Astrocyte (in vitro differentiated cells and primary cell): ENCODE data around the gene CD200R1L. TPM values are rescaled to one million over a fixed set of nuclear protein-coding genes. Genes with fewer than 3 reads are reported as not detected.

ENCODE experiments used
- DNase-seq: peaks from one replicate; pipeline ENCODE4 v3.0.0-alpha.2; 2010; ENCODE audit warnings: low read depth
- FAIRE-seq: peaks from 2 replicates; lab custom pipeline; 2011; peaks lifted over from hg19 to GRCh38; lab: Jason Lieb, UNC
- H2AFZ ChIP-seq: 2 replicates; pipeline ENCODE4 v1.6.0; 2012; ENCODE audit warnings: low read depth, low read length, inconsistent platforms
- H3K27ac ChIP-seq: 2 replicates; pipeline ENCODE4 v1.5.1; 2011; ENCODE audit warnings: low read depth, low read length, inconsistent platforms
- H3K27me3 ChIP-seq: 2 replicates; pipeline ENCODE4 v1.6.0; 2011; ENCODE audit warnings: low read length, inconsistent platforms; ENCODE audit not compliant: insufficient read depth
- H3K36me3 ChIP-seq: 2 replicates; pipeline ENCODE4 v1.5.1; 2011; ENCODE audit warnings: low read length, inconsistent platforms; ENCODE audit not compliant: insufficient read depth
- H3K4me1 ChIP-seq: 2 replicates; pipeline ENCODE4 v1.5.1; 2011; ENCODE audit warnings: low read length, inconsistent platforms; ENCODE audit not compliant: insufficient read depth
- H3K4me2 ChIP-seq: 2 replicates; pipeline ENCODE4 v1.6.0; 2012; ENCODE audit warnings: low read length, inconsistent platforms
- H3K4me3 ChIP-seq: 2 replicates; pipeline ENCODE4 v1.5.1; 2011; ENCODE audit warnings: low read depth, mild to moderate bottlenecking, low read length, inconsistent platforms; ENCODE audit not compliant: insufficient read depth
- H3K79me2 ChIP-seq: 2 replicates; pipeline ENCODE4 v1.6.0; 2012; ENCODE audit warnings: mild to moderate bottlenecking, low read length, inconsistent platforms; ENCODE audit not compliant: insufficient read depth
- H3K9ac ChIP-seq: 2 replicates; pipeline ENCODE4 v1.6.0; 2012; ENCODE audit warnings: mild to moderate bottlenecking, low read length, inconsistent platforms
- H3K9me3 ChIP-seq: 2 replicates; pipeline ENCODE4 v1.5.1; 2012; ENCODE audit warnings: low read depth, mild to moderate bottlenecking, low read length, inconsistent platforms; ENCODE audit not compliant: insufficient read depth
- H4K20me1 ChIP-seq: 2 replicates; pipeline ENCODE4 v1.6.0; 2012; ENCODE audit warnings: low read length, inconsistent platforms; ENCODE audit not compliant: insufficient read depth
- H3K27ac Mint-ChIP-seq: one replicate; pipeline ENCODE4 v1.8.0; 2021; ENCODE audit warnings: mild to moderate bottlenecking, mixed read lengths; ENCODE audit not compliant: unreplicated experiment
- H3K27me3 Mint-ChIP-seq: one replicate; pipeline ENCODE4 v1.8.0; 2021; ENCODE audit warnings: low read depth, mixed read lengths; ENCODE audit not compliant: unreplicated experiment
- H3K36me3 Mint-ChIP-seq: one replicate; pipeline ENCODE4 v1.8.0; 2021; ENCODE audit warnings: low read depth, mixed read lengths; ENCODE audit not compliant: unreplicated experiment
- H3K4me1 Mint-ChIP-seq: one replicate; pipeline ENCODE4 v1.8.0; 2021; ENCODE audit warnings: low read depth, mixed read lengths; ENCODE audit not compliant: unreplicated experiment
- H3K4me3 Mint-ChIP-seq: one replicate; pipeline ENCODE4 v1.8.0; 2021; ENCODE audit warnings: mild to moderate bottlenecking, moderate library complexity, mixed read lengths; ENCODE audit not compliant: unreplicated experiment
- H3K9me3 Mint-ChIP-seq: one replicate; pipeline ENCODE4 v1.8.0; 2021; ENCODE audit warnings: mild to moderate bottlenecking, mixed read lengths; ENCODE audit not compliant: unreplicated experiment
- EZH2 ChIP-seq: IDR thresholded peaks from 2 replicates; pipeline ENCODE4 v1.6.1; 2012; ENCODE audit warnings: mild to moderate bottlenecking, low read length, inconsistent platforms; ENCODE audit not compliant: insufficient read depth
- total RNA-seq: library from RNA; stranded (reverse); gene quantifications from 2 replicates; pipeline ENCODE4 v1.2.1, GENCODE V29; 2021
- TF ChIP-seq, protein P1 (sequence below): IDR thresholded peaks from 2 replicates; pipeline ENCODE4 v1.5.1; 2011; ENCODE audit warnings: low read depth, mild to moderate bottlenecking, inconsistent platforms, low read length, moderate library complexity; ENCODE audit not compliant: insufficient read depth

Gene CD200R1L
- total RNA-seq, 1 donor from 2014 or later, result not detected

- Histone ChIP-seq H3K36me3 (no peaks in the 10 kb centered on the region), H3K4me1 (peaks cover 43% of the 10 kb centered on the region), H3K79me2 (no peaks in the 10 kb centered on the region), H4K20me1 (no peaks in the 10 kb centered on the region), H3K4me3 (no peak overlapping the region), H3K27ac (peak overlapping the region; percentile 63), H3K9ac (peak overlapping the region; percentile 28), H3K9me3 (no peaks in the 10 kb centered on the region), H2AFZ (no peak overlapping the region), H3K27me3 (no peaks in the 10 kb centered on the region), H3K4me2 (peak overlapping the region; percentile 27)
- Mint-ChIP-seq H3K27ac (no peak overlapping the region), H3K36me3 (no peaks in the 10 kb centered on the region), H3K9me3 (no peaks in the 10 kb centered on the region), H3K27me3 (no peaks in the 10 kb centered on the region), H3K4me3 (no peak overlapping the region), H3K4me1 (peaks cover 20% of the 10 kb centered on the region)
- DNase-seq, result peak; percentile 89
- peak; percentile 65 for FAIRE-seq
- TF ChIP-seq EZH2, result no peak
- TF ChIP-seq, protein P1, sequence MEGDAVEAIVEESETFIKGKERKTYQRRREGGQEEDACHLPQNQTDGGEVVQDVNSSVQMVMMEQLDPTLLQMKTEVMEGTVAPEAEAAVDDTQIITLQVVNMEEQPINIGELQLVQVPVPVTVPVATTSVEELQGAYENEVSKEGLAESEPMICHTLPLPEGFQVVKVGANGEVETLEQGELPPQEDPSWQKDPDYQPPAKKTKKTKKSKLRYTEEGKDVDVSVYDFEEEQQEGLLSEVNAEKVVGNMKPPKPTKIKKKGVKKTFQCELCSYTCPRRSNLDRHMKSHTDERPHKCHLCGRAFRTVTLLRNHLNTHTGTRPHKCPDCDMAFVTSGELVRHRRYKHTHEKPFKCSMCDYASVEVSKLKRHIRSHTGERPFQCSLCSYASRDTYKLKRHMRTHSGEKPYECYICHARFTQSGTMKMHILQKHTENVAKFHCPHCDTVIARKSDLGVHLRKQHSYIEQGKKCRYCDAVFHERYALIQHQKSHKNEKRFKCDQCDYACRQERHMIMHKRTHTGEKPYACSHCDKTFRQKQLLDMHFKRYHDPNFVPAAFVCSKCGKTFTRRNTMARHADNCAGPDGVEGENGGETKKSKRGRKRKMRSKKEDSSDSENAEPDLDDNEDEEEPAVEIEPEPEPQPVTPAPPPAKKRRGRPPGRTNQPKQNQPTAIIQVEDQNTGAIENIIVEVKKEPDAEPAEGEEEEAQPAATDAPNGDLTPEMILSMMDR, result no peak
Measured at GRCh38 chr3:112778353-112778948, 68.2 kb downstream of the CD200R1L start.

DNA sequence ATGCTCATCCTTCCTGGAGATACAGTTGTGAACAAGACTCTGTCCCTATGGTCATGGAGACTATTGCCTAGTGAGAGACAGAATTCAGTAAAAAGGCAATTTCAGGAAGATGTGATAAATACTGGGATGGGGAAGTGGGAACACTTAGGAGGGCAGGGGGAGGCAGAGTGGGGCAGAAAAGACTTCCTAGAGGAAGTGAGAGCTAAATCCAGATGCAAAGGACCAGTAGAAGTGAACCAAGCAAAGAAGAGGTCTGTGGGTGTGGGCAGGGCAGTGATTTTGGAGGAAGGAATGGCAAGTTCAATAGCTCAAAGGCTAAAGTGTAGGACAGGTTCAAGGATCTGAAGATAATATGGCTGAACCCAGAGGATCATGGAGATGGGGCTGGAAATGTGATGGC is 68.9 kb downstream of the CD200R1L start:
- H4K20me1 ChIP-seq, result no peaks in the 10 kb centered on the region
- H3K4me3 Mint-ChIP-seq, result no peak overlapping the region
- no peak overlapping the region for H3K27ac Mint-ChIP-seq
- no peak for TF ChIP-seq EZH2
- TF ChIP-seq, protein P1, result no peak
- no peaks in the 10 kb centered on the region for H3K36me3 ChIP-seq
- H2AFZ ChIP-seq, result no peak overlapping the region
- peaks cover 43% of the 10 kb centered on the region for H3K4me1 ChIP-seq
- H3K36me3 Mint-ChIP-seq, result no peaks in the 10 kb centered on the region
- H3K27me3 Mint-ChIP-seq, result no peaks in the 10 kb centered on the region
- peak overlapping the region; percentile 63 for H3K27ac ChIP-seq
- no peaks in the 10 kb centered on the region for H3K27me3 ChIP-seq
- H3K4me3 ChIP-seq, result no peak overlapping the region
- FAIRE-seq, result no peak
- H3K9ac ChIP-seq, result peak overlapping the region; percentile 28
- no peaks in the 10 kb centered on the region for H3K9me3 ChIP-seq
- peak overlapping the region; percentile 27 for H3K4me2 ChIP-seq
- no peak for DNase-seq
- H3K4me1 Mint-ChIP-seq, result peaks cover 20% of the 10 kb centered on the region
- no peaks in the 10 kb centered on the region for H3K9me3 Mint-ChIP-seq
- H3K79me2 ChIP-seq, result no peaks in the 10 kb centered on the region

DNA sequence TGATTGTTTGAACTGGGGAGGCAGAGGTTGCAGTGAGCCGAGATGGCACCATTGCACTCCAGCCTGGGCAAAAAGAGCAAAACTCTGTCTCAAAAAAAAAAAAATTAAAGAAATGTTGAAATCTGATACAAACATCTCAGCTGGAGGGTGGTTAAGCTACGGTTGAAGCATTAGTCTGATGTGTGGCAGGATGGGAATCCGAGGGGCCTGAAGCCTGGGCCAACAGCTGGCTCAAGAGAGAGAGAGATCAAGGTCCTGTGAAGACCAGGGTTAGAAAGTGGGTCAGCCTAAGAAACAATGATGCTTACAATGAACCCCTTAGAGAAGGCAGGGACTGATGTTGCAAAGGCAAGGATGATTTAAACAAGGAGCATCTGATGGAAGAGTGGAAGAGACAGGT is 69.8 kb downstream of the CD200R1L start:
- Histone ChIP-seq H2AFZ (no peak overlapping the region), H3K4me2 (no peak overlapping the region), H3K36me3 (no peaks in the 10 kb centered on the region), H3K27ac (no peak overlapping the region), H3K4me3 (no peak overlapping the region), H3K79me2 (no peaks in the 10 kb centered on the region), H3K9me3 (no peaks in the 10 kb centered on the region), H3K4me1 (peaks cover 43% of the 10 kb centered on the region), H3K27me3 (no peaks in the 10 kb centered on the region), H3K9ac (no peak overlapping the region), H4K20me1 (no peaks in the 10 kb centered on the region)
- no peak overlapping the region for H3K27ac Mint-ChIP-seq
- H3K27me3 Mint-ChIP-seq, result no peaks in the 10 kb centered on the region
- no peak for TF ChIP-seq EZH2
- TF ChIP-seq, protein P1, result no peak
- DNase-seq (peak; percentile 16), FAIRE-seq (no peak)
- no peak overlapping the region for H3K4me3 Mint-ChIP-seq
- no peaks in the 10 kb centered on the region for H3K9me3 Mint-ChIP-seq
- peaks cover 20% of the 10 kb centered on the region for H3K4me1 Mint-ChIP-seq
- no peaks in the 10 kb centered on the region for H3K36me3 Mint-ChIP-seq
